Activated CD8-positive, alpha-beta T cell treated with anti-CD3 and anti-CD28 coated beads for 36 hours (primary cell): Measurements from ENCODE around the gene DOCK2. TPM values are rescaled to one million over a fixed set of nuclear protein-coding genes. Genes with fewer than 3 reads are reported as not detected.

Experiments used
- ATAC-seq: fragments of 200-7000 bp; cut with Tn5 transposase; one replicate; pipeline ENCODE4 v1.10.0; 2021; ENCODE audit warnings: mild to moderate bottlenecking, moderate library complexity
- CTCF ChIA-PET: fragments of 350-600 bp; sonication (Branson Sonifier 250); formaldehyde crosslinking; loops from one replicate; lab custom pipeline; 2021; ENCODE audit warnings: antibody characterized with exemption; lab: Charles Lee
- POLR2A ChIA-PET: fragments of 350-600 bp; sonication (Branson Sonifier 250); formaldehyde crosslinking; loops from one replicate; lab custom pipeline; 2021; ENCODE audit warnings: antibody characterized with exemption; lab: Charles Lee
- DNase-seq: peaks from one replicate; pipeline ENCODE4 v3.0.0-alpha.2; 2020
- H3K27ac Mint-ChIP-seq: one replicate; pipeline ENCODE4 v1.8.0; 2021; ENCODE audit warnings: mild to moderate bottlenecking, mixed read lengths
- H3K27me3 Mint-ChIP-seq: one replicate; pipeline ENCODE4 v1.8.0; 2021; ENCODE audit warnings: mixed read lengths
- H3K36me3 Mint-ChIP-seq: one replicate; pipeline ENCODE4 v1.8.0; 2021; ENCODE audit warnings: low read depth, mixed read lengths
- H3K4me1 Mint-ChIP-seq: one replicate; pipeline ENCODE4 v1.8.0; 2021; ENCODE audit warnings: low read depth, mixed read lengths
- H3K4me3 Mint-ChIP-seq: one replicate; pipeline ENCODE4 v1.8.0; 2021; ENCODE audit warnings: mild to moderate bottlenecking, moderate library complexity, mixed read lengths
- H3K9me3 Mint-ChIP-seq: one replicate; pipeline ENCODE4 v1.8.0; 2021; ENCODE audit warnings: mixed read lengths
- intact Hi-C: fragments of 100-400 bp; cut with micrococcal nuclease; formaldehyde crosslinking; loops from one replicate; pipeline ENCODE4 v1.10.0; 2022
- total RNA-seq, 2 experiments: library from RNA; stranded (reverse); gene quantifications; one replicate each; pipeline ENCODE4 v1.2.3, GENCODE V29; 2021
- TF ChIP-seq, protein P1 (sequence below): fragments of 200-600 bp; IDR thresholded peaks from one replicate; pipeline ENCODE4 v1.8.0; 2022; ENCODE audit warnings: antibody characterized with exemption, mild to moderate bottlenecking

DOCK2 gene
- total RNA-seq, 2 experiments from 2014 or later, result 180 to 181 TPM

DNA sequence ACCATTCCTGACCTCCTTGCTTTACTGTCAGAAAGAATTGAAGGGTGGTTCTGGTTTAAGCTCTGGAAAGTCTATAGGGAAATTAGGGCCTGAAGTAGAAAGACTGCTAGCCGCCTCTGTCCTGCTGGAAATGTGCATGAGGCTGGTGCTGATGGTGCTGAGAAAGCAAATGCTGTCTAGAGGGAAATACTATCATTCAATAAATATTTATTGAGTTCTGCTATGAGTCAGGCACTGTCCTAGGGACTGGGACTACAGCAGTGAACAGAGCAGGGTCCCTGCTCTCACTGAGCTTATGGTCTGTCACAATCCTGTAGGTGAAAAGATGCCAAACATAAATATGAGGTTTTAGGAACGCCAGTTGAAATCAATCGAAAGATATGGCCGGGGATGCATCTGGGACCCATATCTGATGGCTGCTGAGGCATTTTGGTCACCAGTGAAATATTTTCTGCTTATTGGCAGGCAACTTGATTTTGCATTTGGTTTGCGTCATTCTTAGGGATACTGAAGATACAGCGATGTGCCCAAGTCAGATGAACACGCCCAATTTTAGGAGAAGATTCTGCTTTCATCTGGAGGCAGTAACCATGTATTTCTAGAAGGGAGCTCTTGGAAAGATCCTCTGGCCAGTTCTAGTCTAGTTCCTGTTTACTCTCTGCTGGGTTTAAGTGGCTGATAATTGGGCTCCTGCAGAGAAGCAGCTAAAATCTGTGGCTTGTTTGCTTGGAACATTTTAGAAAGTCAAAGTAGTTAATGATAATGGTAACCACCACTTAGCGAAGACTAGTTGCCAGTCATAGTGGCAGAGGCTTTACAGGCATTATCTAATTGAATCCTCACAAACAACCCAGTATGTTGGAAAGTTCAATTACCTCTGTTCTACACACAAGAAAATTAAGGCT is 269.9 kb downstream of the DOCK2 start:
- ChIA-PET CTCF (interaction anchor here (1.1 kb wide), 1 partner anchor 10 kb away, joined by 3 read pairs; no protein-coding TSS in a partner anchor), POLR2A (no interaction called here)
- peaks cover 2% of the 10 kb centered on the region for H3K4me1 Mint-ChIP-seq
- H3K9me3 Mint-ChIP-seq, result no peaks in the 10 kb centered on the region
- no peaks in the 10 kb centered on the region for H3K27me3 Mint-ChIP-seq
- H3K4me3 Mint-ChIP-seq, result no peak overlapping the region
- ATAC-seq (no peak), DNase-seq (no peak)
- intact Hi-C loops, result no loop called here
- H3K36me3 Mint-ChIP-seq, result peaks cover 4% of the 10 kb centered on the region
- TF ChIP-seq, protein P1, sequence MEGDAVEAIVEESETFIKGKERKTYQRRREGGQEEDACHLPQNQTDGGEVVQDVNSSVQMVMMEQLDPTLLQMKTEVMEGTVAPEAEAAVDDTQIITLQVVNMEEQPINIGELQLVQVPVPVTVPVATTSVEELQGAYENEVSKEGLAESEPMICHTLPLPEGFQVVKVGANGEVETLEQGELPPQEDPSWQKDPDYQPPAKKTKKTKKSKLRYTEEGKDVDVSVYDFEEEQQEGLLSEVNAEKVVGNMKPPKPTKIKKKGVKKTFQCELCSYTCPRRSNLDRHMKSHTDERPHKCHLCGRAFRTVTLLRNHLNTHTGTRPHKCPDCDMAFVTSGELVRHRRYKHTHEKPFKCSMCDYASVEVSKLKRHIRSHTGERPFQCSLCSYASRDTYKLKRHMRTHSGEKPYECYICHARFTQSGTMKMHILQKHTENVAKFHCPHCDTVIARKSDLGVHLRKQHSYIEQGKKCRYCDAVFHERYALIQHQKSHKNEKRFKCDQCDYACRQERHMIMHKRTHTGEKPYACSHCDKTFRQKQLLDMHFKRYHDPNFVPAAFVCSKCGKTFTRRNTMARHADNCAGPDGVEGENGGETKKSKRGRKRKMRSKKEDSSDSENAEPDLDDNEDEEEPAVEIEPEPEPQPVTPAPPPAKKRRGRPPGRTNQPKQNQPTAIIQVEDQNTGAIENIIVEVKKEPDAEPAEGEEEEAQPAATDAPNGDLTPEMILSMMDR, result no peak
- no peak overlapping the region for H3K27ac Mint-ChIP-seq

DNA sequence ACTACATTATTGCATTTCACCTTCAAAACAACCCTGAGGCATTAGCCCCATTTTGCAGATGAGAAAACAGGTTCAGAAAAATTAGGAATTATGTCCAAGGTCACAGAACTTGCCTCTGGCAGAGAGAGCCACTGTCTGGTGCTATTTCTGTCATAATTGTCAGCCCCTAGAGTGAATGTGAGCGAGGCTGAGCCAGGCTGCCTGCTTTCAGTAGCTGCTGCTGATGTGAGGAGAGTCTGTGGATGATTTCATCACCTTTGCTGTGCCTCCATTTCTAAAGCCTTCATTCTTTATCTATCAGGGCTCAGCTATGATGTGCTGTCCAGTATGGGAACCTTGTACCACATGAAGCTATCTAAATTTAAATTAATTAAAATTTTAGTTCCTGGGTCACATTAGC is 271.8 kb downstream of the DOCK2 start:
- no peak for ATAC-seq
- ChIA-PET POLR2A (no interaction called here), CTCF (no interaction called here)
- no peaks in the 10 kb centered on the region for H3K4me1 Mint-ChIP-seq
- H3K36me3 Mint-ChIP-seq, result peaks cover 6% of the 10 kb centered on the region
- TF ChIP-seq, protein P1, result no peak
- no peak for DNase-seq
- no peak overlapping the region for H3K27ac Mint-ChIP-seq
- H3K27me3 Mint-ChIP-seq, result no peaks in the 10 kb centered on the region
- intact Hi-C loops, result no loop called here
- H3K4me3 Mint-ChIP-seq, result no peak overlapping the region
- no peaks in the 10 kb centered on the region for H3K9me3 Mint-ChIP-seq

DNA sequence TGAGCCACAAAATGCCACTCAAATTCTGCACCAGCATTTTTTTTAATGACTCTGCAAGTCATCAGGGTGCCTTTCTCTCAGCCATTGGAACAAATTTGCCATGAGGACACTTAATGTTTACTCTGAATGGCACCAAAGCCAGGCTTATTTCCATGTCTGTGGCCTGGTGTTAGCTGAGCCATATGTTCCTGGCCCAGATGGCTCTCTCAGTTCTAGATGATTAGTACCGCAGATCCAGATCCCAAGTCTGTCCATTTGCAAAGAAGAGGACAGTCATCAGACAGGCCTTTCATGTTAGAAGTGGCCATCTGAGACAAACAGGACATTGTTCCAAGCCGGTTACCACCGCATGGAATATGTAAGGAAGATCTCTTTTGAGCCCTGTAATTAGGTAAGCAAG is 272.9 kb downstream of the DOCK2 start:
- intact Hi-C loops, result no loop called here
- TF ChIP-seq, protein P1, result no peak
- no peak overlapping the region for H3K27ac Mint-ChIP-seq
- ATAC-seq, result no peak
- ChIA-PET CTCF (no interaction called here), POLR2A (no interaction called here)
- H3K4me3 Mint-ChIP-seq, result no peak overlapping the region
- DNase-seq, result no peak
- peaks cover 6% of the 10 kb centered on the region for H3K36me3 Mint-ChIP-seq
- H3K27me3 Mint-ChIP-seq, result no peaks in the 10 kb centered on the region
- no peaks in the 10 kb centered on the region for H3K9me3 Mint-ChIP-seq
- no peaks in the 10 kb centered on the region for H3K4me1 Mint-ChIP-seq

DNA sequence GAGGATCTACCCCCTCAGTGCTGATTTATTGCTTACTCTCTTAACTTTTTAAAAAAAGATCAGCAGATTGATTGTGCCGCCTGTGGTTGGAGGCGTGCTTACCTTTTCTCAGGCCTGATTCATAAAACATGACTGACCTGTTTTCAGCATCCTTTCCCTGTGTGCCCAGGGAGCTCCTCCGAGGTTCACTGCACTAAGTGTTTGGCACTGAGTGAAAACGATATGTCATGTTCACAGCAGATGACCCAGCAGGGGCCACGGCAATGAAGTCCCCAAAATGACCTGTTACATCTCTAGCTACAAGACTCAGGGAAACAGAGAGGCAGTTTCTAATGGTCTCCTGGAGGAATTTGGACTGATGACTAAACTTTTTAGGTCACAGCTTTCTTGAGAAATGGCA is 273.3 kb downstream of the DOCK2 start:
- POLR2A ChIA-PET, result no interaction called here
- DNase-seq (no peak), ATAC-seq (no peak)
- no peaks in the 10 kb centered on the region for H3K27me3 Mint-ChIP-seq
- intact Hi-C loops, result no loop called here
- H3K36me3 Mint-ChIP-seq, result peaks cover 6% of the 10 kb centered on the region
- TF ChIP-seq, protein P1, result no peak
- no peaks in the 10 kb centered on the region for H3K9me3 Mint-ChIP-seq
- CTCF ChIA-PET, result no interaction called here
- H3K4me1 Mint-ChIP-seq, result no peaks in the 10 kb centered on the region
- no peak overlapping the region for H3K27ac Mint-ChIP-seq
- H3K4me3 Mint-ChIP-seq, result no peak overlapping the region

DNA sequence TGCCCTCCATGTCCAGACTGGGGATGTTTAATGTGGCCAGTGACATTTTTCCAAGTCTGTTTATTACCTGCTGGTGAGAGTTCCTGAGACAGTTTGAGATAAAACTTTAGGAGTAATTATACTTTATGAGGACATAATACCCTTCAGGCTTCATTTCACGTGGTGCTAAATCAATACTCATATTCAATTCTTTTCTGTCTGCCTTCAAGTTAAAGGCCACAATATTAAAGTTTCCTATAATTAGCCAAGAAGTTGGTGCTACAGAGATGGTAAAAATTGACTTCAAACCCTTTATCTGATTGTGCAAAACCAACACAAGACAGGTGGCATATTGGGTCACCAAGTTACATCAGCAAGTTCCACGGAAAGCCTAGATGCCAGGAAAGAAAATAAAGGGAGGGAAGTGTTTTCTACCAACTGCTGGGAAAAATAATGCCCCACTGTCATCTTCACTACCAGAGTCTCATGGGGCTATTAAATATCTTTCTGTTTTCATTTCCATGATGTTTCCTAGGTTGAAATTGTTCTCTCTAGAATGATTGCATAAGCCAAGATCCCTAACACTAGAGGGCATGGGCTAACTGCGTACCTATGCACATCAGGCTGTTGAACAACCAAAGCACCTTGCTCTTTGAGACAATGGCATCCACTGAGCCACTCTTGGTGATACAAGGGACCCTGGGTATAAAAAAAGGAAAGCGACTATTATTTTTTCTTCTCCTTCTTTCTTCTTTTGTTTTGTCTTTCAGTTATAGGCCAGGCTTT is 274.6 kb downstream of the DOCK2 start:
- POLR2A ChIA-PET, result no interaction called here
- CTCF ChIA-PET, result no interaction called here
- Mint-ChIP-seq H3K27me3 (no peaks in the 10 kb centered on the region), H3K4me1 (no peaks in the 10 kb centered on the region), H3K4me3 (no peak overlapping the region), H3K9me3 (no peaks in the 10 kb centered on the region), H3K27ac (no peak overlapping the region), H3K36me3 (peaks cover 6% of the 10 kb centered on the region)
- DNase-seq, result no peak
- intact Hi-C loops, result no loop called here
- no peak for ATAC-seq
- TF ChIP-seq, protein P1, result no peak
